ENCODE measurements around the gene FYB1. TPM values are rescaled to one million over a fixed set of nuclear protein-coding genes. Genes with fewer than 3 reads are reported as not detected.

The FYB1 gene
- total RNA-seq, 1 experiment from 2014 or later: not detected

DNA sequence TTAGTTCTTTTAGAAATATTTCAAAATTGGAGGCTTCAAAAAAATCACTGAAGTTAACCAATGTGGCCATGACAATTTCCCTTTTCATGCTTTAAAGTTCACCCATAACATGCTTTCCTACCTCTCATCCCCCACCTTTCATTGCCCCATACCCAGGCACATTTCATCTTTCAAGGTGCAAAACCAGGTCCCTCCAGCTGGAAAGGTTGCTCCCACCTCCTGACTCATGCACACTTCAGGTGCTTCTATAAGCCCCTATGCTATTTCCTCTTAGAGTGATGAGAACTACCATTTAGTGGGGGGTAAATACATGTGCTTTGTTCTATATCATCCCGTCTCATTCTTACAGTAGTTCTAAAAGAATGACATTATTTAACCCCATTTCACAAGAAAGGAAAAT lies 15.4 kb downstream of the FYB1 start:
- no peak overlapping the region for H2AFZ ChIP-seq (ENCODE audit: low read length)
- H4K20me1 ChIP-seq (ENCODE audit: control insufficient read depth, insufficient read depth, insufficient read length): no peaks in the 10 kb centered on the region
- H2BK15ac ChIP-seq (ENCODE audit: low read depth, low read length): no peak overlapping the region
- H3K56ac ChIP-seq (ENCODE audit: insufficient read length, low read depth, low read length): no peak overlapping the region
- Mint-ChIP-seq H3K4me3 (no peak overlapping the region), H3K9me3 (no peaks in the 10 kb centered on the region), H3K27ac (no peak overlapping the region), H3K4me1 (no peaks in the 10 kb centered on the region), H3K27me3 (ENCODE audit: low read depth) (no peaks in the 10 kb centered on the region), H3K36me3 (ENCODE audit: insufficient read depth in 1 of 3, low read depth in 3 of 3) (no peaks in the 10 kb centered on the region)
- DNase-seq: no peak
- no peaks in the 10 kb centered on the region for H3K79me1 ChIP-seq (ENCODE audit: insufficient read depth, low read depth, low read length, poor library complexity, severe bottlenecking)
- H3K27ac ChIP-seq (ENCODE audit: insufficient read length, low read depth, low read length): no peak overlapping the region
- no peak for TF ChIP-seq CTCF (conservative IDR thresholded peaks at IDR 0.05)
- no peak overlapping the region for H3K4me2 ChIP-seq (ENCODE audit: insufficient read depth, insufficient read length, low read length)
- H2BK20ac ChIP-seq (ENCODE audit: low read depth, low read length, poor library complexity, severe bottlenecking): no peak overlapping the region
- no peak overlapping the region for H3K4ac ChIP-seq (ENCODE audit: low read depth, low read length)
- H3K23ac ChIP-seq (ENCODE audit: insufficient read length, low read depth, low read length): no peak overlapping the region
- no peak overlapping the region for H4K5ac ChIP-seq (ENCODE audit: insufficient read length, low read depth, low read length)
- no peaks in the 10 kb centered on the region for H3K9me3 ChIP-seq (ENCODE audit: control insufficient read depth, low read depth, low read length)
- H3K14ac ChIP-seq (ENCODE audit: insufficient read depth, low read length): no peak overlapping the region
- H4K91ac ChIP-seq (ENCODE audit: insufficient read length, low read depth, low read length): no peak overlapping the region
- H2BK12ac ChIP-seq (ENCODE audit: insufficient read length, low read depth, low read length): no peak overlapping the region
- H2BK5ac ChIP-seq (ENCODE audit: insufficient read length, low read length): no peak overlapping the region
- no peak overlapping the region for H3K18ac ChIP-seq (ENCODE audit: insufficient read length, low read depth, low read length)
- H4K8ac ChIP-seq (replicated peaks; ENCODE audit: insufficient read length, low read depth, low read length): no peak overlapping the region
- no peak overlapping the region for H3T11ph ChIP-seq (ENCODE audit: low read length)
- H3K23me2 ChIP-seq (ENCODE audit: insufficient read length, low read depth, low read length, poor library complexity, severe bottlenecking): no peaks in the 10 kb centered on the region
- H2BK120ac ChIP-seq (ENCODE audit: low read depth, low read length, poor library complexity, severe bottlenecking): no peak overlapping the region
- WGBS (ENCODE audit: extremely low coverage, insufficient read length, low lambda C conversion rate): no CpG with 5 or more reads among the region's 1 CpG
- no peak overlapping the region for H3K9ac ChIP-seq (ENCODE audit: extremely low read depth, insufficient read length, low read length)
- no peaks in the 10 kb centered on the region for H3K79me2 ChIP-seq (ENCODE audit: insufficient read depth, low read length)
- H3K4me1 ChIP-seq (ENCODE audit: insufficient read depth, low read length): no peaks in the 10 kb centered on the region
- no peak overlapping the region for H2AK5ac ChIP-seq (ENCODE audit: insufficient read length, low read length)
- H3K27me3 ChIP-seq (ENCODE audit: insufficient read depth, low read length): no peaks in the 10 kb centered on the region

All from H9 (cell line).